SK-N-MC (cell line): ENCODE results near the gene PHF2.

Experiments
- EZH2 ChIP-seq: fragments of 200-600 bp; sonication (generic); IDR thresholded peaks from one replicate; pipeline ENCODE4 v1.6.1; 2017; ENCODE audit warnings: antibody characterized with exemption
- FOXP2 ChIP-seq: optimal IDR thresholded peaks from 2 replicates; pipeline ENCODE3; 2011; ENCODE audit warnings: mild to moderate bottlenecking, moderate library complexity; ENCODE audit not compliant: insufficient read depth; ENCODE audit errors: extremely low read length, control extremely low read depth
- POLR2AphosphoS5 ChIP-seq: IDR thresholded peaks from 2 replicates; pipeline ENCODE4 v1.6.1; 2012; ENCODE audit warnings: mild to moderate bottlenecking, low read depth, low read length, borderline replicate concordance

- TF ChIP-seq EZH2 (no peak), POLR2AphosphoS5 (no peak), FOXP2 (no peak)
These were observed 88.3 kb downstream of the PHF2 start for GRCh38 chr9:93664549-93665120.
